Activated naive CD4-positive, alpha-beta T cell (primary cell): ENCODE measurements around the gene NOSTRIN.
"Not testable (repeated sequence)": the region's sequence is repeated elsewhere in the genome, so short reads cannot be mapped to it uniquely, and the experiment has no call there.

Source experiments
- DNase-seq, 4 experiments: peaks; one replicate each; lab custom pipeline; 2025; lab: John Stamatoyannopoulos, UW

NOSTRIN gene

GRCh38 chr2:168801961-168802858 is at the start of gene NOSTRIN:
Gene NOSTRIN (plus strand): TSS chr2:168802637. CDS start chr2:168802647, 10 bp downstream.
- DNase-seq = no peak

GRCh38 chr2:168753765-168754329 is 48.6 kb upstream of the NOSTRIN start:
- no peak for DNase-seq

GRCh38 chr2:168757223-168757622 is 45.2 kb upstream of the NOSTRIN start:
- DNase-seq = no peak

- DNase-seq = no peak
These were observed 43.2 kb upstream of the NOSTRIN start for GRCh38 chr2:168758970-168759820.

GRCh38 chr2:168765401-168765800 is 37.0 kb upstream of the NOSTRIN start:
- DNase-seq = no peak

GRCh38 chr2:168766600-168766999 is 35.8 kb upstream of the NOSTRIN start:
- DNase-seq = no peak

- DNase-seq = no peak
These were observed 35.2 kb upstream of the NOSTRIN start for GRCh38 chr2:168767258-168767657.

- not testable (repeated sequence) for DNase-seq
These were observed 34.1 kb upstream of the NOSTRIN start for GRCh38 chr2:168768357-168768756.

GRCh38 chr2:168770796-168771195 is 31.6 kb upstream of the NOSTRIN start:
- DNase-seq = no peak

GRCh38 chr2:168772704-168773103 is 29.7 kb upstream of the NOSTRIN start:
- DNase-seq = no peak

- DNase-seq = no peak
These were observed 29.3 kb upstream of the NOSTRIN start for GRCh38 chr2:168773128-168773527.

- DNase-seq = no peak
These were observed 28.5 kb upstream of the NOSTRIN start for GRCh38 chr2:168773719-168774521.

GRCh38 chr2:168775837-168776236 is 26.6 kb upstream of the NOSTRIN start:
- no peak for DNase-seq

GRCh38 chr2:168780669-168781071 is 21.8 kb upstream of the NOSTRIN start:
- no peak for DNase-seq

- no peak for DNase-seq
These were observed 21.1 kb upstream of the NOSTRIN start for GRCh38 chr2:168781191-168781817.

GRCh38 chr2:168782271-168782670 is 20.2 kb upstream of the NOSTRIN start:
- DNase-seq = no peak

- no peak for DNase-seq
These were observed 17.4 kb upstream of the NOSTRIN start for GRCh38 chr2:168784993-168785392.

GRCh38 chr2:168787098-168787781 is 15.2 kb upstream of the NOSTRIN start:
- DNase-seq = no peak

GRCh38 chr2:168787782-168788376 is 14.6 kb upstream of the NOSTRIN start:
- DNase-seq = no peak

- DNase-seq = no peak
These were observed 12.7 kb upstream of the NOSTRIN start for GRCh38 chr2:168789776-168790175.
